Adrenal gland (tissue), 5 donors: ENCODE results near the gene CPXM1.

Experiments
- CTCF ChIP-seq, 6 experiments: fragments of 450-650 bp in 4 of 6; fragments of 200-600 bp in 2 of 6; sonication (generic) in 1 of 6; IDR thresholded peaks; 1 replicate in 5 of 6; 2 replicates in 1 of 6; pipeline versions ENCODE4 v1.5.1 to v1.8.0; 2016 to 2021; ENCODE audit warnings: antibody characterized with exemption in 6 of 6, mild to moderate bottlenecking in 2 of 6, moderate library complexity in 1 of 6
- POLR2A ChIP-seq, 2 donors: fragments of 450-650 bp; IDR thresholded peaks; one replicate each; pipeline ENCODE4 v1.6.1; 2017; ENCODE audit warnings: antibody characterized with exemption in 2 of 2, mild to moderate bottlenecking in 2 of 2, moderate library complexity in 1 of 2
- donor health status: DM: no; HTN: no; CAD: no.

GRCh38 chr20:2753461-2754040, 46.9 kb downstream of the CPXM1 start:
- TF ChIP-seq CTCF (IDR thresholded peaks at IDR 0.05) (no peak), POLR2A (IDR thresholded peaks at IDR 0.05) (no peak)
